Kidney (tissue), 14 donors: ENCODE data around the gene RAPGEF1. TPM values are rescaled to one million over a fixed set of nuclear protein-coding genes. Genes with fewer than 3 reads are reported as not detected.

Source experiments
- DNase-seq, 5 donors: peaks; one replicate each; pipeline ENCODE4 v3.0.0-alpha.2; 2013 to 2020
- FAIRE-seq: peaks from 2 replicates; lab custom pipeline; 2012; peaks lifted over from hg19 to GRCh38; lab: Jason Lieb, UNC
- H3K27ac ChIP-seq, 2 donors: one replicate each; pipeline ENCODE4 v1.7.0; 2013; ENCODE audit warnings: low read depth in 2 of 2, low read length in 2 of 2, inconsistent platforms in 1 of 2
- H3K27me3 ChIP-seq: one replicate; pipeline ENCODE4 v1.7.1; 2013; ENCODE audit warnings: low read length, inconsistent platforms; ENCODE audit not compliant: control insufficient read depth, insufficient read depth
- H3K36me3 ChIP-seq, 3 donors: one replicate each; pipeline versions ENCODE4 v1.7.0 to v1.7.1; 2013; ENCODE audit warnings: low read length in 3 of 3, control low read depth in 1 of 3, inconsistent platforms in 1 of 3; ENCODE audit not compliant: insufficient read depth in 3 of 3, control insufficient read depth in 2 of 3
- H3K4me1 ChIP-seq, 3 donors: one replicate each; pipeline versions ENCODE4 v1.7.0 to v1.7.1; 2013; ENCODE audit warnings: low read length in 3 of 3, inconsistent platforms in 1 of 3, low read depth in 1 of 3; ENCODE audit not compliant: control insufficient read depth in 2 of 3, insufficient read depth in 2 of 3
- H3K4me3 ChIP-seq, 3 donors: one replicate each; pipeline versions ENCODE4 v1.7.0 to v1.8.1; 2013; ENCODE audit warnings: low read length in 3 of 3, control low read depth in 1 of 3, inconsistent platforms in 1 of 3
- H3K9ac ChIP-seq, 3 donors: one replicate each; pipeline versions ENCODE4 v1.7.0 to v1.7.1; 2013; ENCODE audit warnings: low read length in 3 of 3, control low read depth in 1 of 3, inconsistent platforms in 1 of 3
- H3K9me3 ChIP-seq, 3 donors: one replicate each; pipeline versions ENCODE4 v1.7.0 to v1.7.1; 2013; ENCODE audit warnings: low read length in 3 of 3, control low read depth in 1 of 3, inconsistent platforms in 1 of 3; ENCODE audit not compliant: control insufficient read depth in 2 of 3, insufficient read depth in 1 of 3
- CTCF ChIP-seq: IDR thresholded peaks from 3 replicates; pipeline ENCODE4 v1.5.1; 2012; ENCODE audit warnings: mild to moderate bottlenecking, moderate library complexity, borderline replicate concordance; ENCODE audit not compliant: insufficient read depth; ENCODE audit errors: extremely low read depth
- intact Hi-C: fragments of 100-400 bp; cut with DNase I; formaldehyde crosslinking; loops from one replicate; pipeline ENCODE4 v1.11.1; 2022
- polyA plus RNA-seq: library from polyadenylated mRNA; stranded (reverse); fragments of 350-450 nt; fragmentation: Illumina TruSeq; extraction: RNeasy Lipid Tissue Mini Kit (QIAGEN cat#74804); gene quantifications from one replicate; pipeline ENCODE4 v1.2.3, GENCODE V29; 2014; ENCODE audit warnings: low read depth, low replicate concordance; ENCODE audit not compliant: insufficient read depth
- total RNA-seq: library from RNA; stranded (reverse); fragmentation: NEBNext Ultra II Directional; extraction: Animal tissue kit (Norgen Biotek cat#: 25700); gene quantifications from one replicate; pipeline ENCODE4 v1.2.1, GENCODE V29; 2021
- donor health status: control.
- donor health status: control.
- donor health status: control.
- donor health status: control.
- donor health status: control.
- donor health status: DM: yes; HTN: yes; CAD: no.
- donor health status: Normal renal cell carcinoma (clear cell type).

Gene RAPGEF1
- total and polyA plus RNA-seq, 2 donors from 2014 or later, result 15.5 to 79.7 TPM

GRCh38 chr9:131640438-131641137, 99.3 kb downstream of the RAPGEF1 start:
- FAIRE-seq, result no peak
- Histone ChIP-seq H3K27ac (peak overlapping the region in 1 of 2 donors; percentile 62), H3K27me3 (no peaks in the 10 kb centered on the region), H3K36me3 (peaks cover 0 to 16% (median 11%) of the 10 kb centered on the region in 3 donors), H3K9me3 (no peaks in the 10 kb centered on the region), H3K4me3 (no peak overlapping the region), H3K9ac (no peak overlapping the region), H3K4me1 (peaks cover 0 to 17% (median 16%) of the 10 kb centered on the region in 3 donors)
- DNase-seq, result no peak
- TF ChIP-seq CTCF, result no peak
- intact Hi-C loops, result loop anchor here (10.0 kb wide), 1 partner anchor 94 kb away; no protein-coding TSS in a partner anchor

- Histone ChIP-seq H3K4me3 (no peak overlapping the region), H3K27ac (no peak overlapping the region), H3K4me1 (peaks cover 0 to 16% (median 14%) of the 10 kb centered on the region in 3 donors), H3K9ac (no peak overlapping the region), H3K9me3 (no peaks in the 10 kb centered on the region), H3K36me3 (peaks cover 0 to 16% (median 9%) of the 10 kb centered on the region in 3 donors), H3K27me3 (no peaks in the 10 kb centered on the region)
- DNase-seq, result no peak
- TF ChIP-seq CTCF, result no peak
- FAIRE-seq, result no peak
- intact Hi-C loops, result loop anchor here (10.0 kb wide), 1 partner anchor 95 kb away; no protein-coding TSS in a partner anchor
Observed at GRCh38 chr9:131639769-131640437, 100.0 kb downstream of the RAPGEF1 start.

- Histone ChIP-seq H3K27ac (no peak overlapping the region), H3K9me3 (no peaks in the 10 kb centered on the region), H3K4me3 (no peak overlapping the region), H3K27me3 (no peaks in the 10 kb centered on the region), H3K9ac (no peak overlapping the region), H3K4me1 (peaks cover 0 to 17% (median 12%) of the 10 kb centered on the region in 3 donors), H3K36me3 (peaks cover 0 to 11% (median 8%) of the 10 kb centered on the region in 3 donors)
- no peak for TF ChIP-seq CTCF
- FAIRE-seq (no peak), DNase-seq (no peak)
- intact Hi-C loops, result no loop called here
Observed at GRCh38 chr9:131636593-131636992, 103.3 kb downstream of the RAPGEF1 start.
